Stimulated activated naive CD4-positive, alpha-beta T cell (primary cell): Measurements from ENCODE around the gene LILRB2.
"Not testable (repeated sequence)": the region's sequence is repeated elsewhere in the genome, so short reads cannot be mapped to it uniquely, and the experiment has no call there.

ENCODE experiments used
- DNase-seq, 6 experiments: peaks; one replicate each; lab custom pipeline; 2025; lab: John Stamatoyannopoulos, UW

LILRB2 gene

DNA sequence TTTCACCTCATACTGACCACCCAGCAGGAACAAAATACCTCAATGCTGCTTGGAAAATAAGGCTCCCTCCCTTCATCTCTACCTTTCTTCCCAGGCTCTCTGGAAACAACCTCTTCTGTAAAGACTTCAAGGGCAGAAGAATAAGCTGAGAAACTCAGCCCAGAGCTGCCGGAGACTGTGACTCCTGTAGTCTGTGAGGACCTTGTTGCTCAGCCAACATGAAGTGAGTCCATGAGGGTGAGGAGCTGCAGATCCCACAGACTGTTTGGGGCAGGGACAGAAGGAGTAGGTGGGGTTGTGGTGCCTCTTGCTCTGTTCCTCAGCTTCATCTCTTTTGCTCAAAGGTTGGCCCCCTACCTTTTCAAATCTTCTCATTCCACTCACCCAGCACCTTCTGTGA lies 24.2 kb upstream of the LILRB2 start:
- DNase-seq = no peak

DNA sequence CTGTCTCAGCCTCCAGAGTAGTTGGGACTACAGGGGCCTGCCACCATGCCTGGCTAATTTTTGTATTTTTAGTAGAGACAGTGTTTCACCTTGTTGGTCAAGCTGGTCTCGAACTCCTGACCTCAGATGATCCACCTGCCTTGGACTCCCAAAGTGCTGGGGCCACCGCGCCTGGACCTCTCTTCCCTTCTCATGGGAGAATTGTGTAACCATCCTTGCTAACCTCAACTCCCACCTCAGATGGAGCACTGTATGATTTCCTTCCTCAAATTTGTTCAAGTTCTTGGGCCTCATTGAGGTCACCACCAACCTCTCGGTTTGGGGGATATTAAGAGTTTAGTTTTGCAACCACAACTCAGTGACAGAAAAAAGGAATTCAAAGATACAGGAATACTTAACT lies 21.3 kb upstream of the LILRB2 start:
- DNase-seq = no peak

DNA sequence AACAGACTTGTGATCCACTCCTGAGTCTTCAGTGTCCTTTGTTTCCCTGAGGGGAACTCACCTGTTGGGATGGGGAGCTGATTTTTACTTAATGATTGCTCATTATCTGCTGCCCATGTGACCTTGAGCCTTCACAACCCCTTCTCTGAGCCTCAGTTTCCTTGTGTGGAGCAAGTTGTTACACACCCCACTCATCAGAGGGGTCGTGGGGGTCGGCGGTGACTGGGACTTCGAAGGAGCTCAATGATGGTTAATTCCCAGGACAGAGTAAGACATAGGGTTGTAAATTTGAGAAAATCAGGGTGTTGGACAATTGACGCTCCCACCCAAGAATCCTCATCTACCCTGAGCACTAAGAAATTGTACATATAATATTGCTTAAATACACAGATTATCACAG lies 18.6 kb upstream of the LILRB2 start:
- no peak for DNase-seq

DNA sequence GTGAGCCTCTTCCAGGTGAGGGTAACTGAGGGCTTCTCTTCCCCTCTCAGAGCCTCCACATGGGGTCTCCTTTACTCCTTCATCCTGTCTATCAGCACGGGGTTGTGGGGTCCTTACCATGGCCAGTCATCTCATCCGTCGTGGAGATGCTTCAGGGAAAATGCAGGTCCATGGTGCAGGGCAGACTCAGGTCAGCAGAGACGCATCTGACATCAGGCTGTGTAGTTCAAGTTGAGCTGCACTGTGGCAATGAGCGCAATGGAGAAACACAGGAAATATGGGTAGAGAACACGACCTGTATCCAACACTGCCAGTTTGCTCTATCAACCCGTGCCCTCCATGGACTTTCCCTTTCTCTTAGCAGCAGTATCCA lies 18.2 kb upstream of the LILRB2 start:
- no peak for DNase-seq

DNA sequence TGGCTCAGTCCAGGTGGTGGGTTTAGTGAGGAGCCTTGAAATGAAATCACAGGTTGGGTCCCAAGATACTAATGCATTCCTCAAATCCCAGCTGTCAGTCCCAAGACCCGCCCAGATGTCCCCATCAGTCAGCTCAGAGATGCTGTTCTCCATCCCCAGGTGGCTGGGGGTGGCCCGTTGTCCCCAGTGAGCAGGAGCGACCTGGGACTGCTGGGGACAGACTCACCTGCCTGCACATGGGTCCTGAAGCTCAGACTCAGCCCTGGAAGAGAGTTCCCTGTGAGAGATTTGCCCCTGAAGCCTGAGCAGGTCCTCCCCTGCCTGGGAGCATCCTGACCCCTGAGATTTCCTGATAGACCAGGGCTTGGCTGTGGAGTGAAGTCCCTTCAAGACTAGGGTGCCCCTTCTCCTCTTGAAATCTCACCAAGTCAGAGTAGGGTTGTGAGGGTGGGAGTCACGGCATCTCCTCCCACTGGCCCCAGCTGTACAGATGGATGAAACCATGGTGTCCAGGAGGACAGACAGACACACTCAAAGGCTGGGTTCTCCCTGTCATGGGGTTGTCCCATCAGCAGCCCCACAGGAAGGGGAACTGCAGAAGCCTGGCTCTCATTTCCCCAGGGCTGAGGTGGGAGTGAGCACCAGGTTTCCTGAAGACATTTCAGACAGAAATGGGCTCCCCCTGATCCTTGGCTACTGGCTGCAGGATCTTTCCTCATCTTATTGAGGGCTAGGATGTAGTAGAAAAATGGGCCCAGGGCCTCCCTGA lies 17.6 kb upstream of the LILRB2 start:
- DNase-seq = no peak

DNA sequence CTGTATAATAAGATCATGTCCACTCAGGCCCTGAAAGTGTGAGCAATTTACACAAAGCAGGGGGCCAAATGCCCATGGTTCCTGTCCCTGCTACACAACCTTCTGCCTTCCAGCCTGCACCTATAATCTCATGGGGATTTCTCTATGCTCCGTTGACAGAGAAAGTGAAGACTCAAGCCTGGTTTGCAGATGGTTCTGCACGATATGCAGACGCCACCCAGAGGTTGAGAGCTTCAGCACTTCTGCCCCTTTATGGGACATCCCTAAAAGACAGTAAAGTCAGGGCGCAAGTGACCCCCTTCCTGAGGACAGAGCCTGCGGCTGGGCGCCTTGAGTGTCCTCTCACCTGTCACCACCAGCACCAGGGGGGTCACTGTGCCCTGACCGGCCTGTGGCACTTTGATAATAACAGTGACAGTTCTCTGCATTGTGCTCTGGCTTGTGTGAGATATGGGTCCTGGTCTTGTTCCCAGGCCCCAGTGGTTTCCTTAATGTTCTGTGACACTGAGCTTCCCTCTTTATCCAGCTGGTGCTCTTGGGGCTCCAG lies 16.9 kb upstream of the LILRB2 start:
- DNase-seq = no peak

DNA sequence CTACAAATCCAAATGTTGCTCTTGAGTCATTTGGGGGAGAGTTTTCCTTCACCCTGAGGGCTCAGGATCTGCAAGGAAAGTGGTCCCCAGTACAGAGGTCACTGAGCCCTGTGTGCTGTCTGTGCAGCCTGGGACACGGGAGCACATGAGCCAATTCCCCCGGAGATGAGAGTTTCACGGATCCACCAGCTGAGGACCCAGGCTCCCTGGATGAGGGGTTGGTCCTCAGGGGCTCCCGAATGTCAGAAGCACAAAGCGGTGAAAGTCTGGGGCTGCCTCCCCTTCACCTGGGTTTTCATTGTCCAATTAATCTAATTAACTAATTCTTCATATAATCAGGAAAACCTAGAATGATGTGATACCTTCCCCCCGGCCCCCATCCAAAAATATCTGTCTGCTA lies 13.6 kb upstream of the LILRB2 start:
- DNase-seq = no peak

DNA sequence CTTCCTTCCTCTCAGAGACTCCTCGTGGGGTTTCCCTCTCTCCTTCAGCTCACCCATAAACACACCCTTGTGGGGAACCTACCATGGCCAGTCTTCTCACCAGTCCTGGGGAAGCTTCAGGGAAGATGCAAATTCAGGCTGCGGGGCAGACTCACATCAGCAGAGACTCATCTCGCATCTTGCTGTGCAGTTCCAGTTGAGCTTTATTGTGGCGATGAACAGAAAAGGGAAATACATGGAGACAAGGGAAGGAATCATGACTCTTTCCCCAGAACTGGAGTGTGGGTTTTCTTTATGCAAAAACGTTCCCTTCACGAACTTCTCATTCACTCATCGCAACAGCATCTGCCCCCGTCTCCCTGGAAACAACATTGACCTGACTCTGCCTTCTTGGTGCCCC lies 8.2 kb upstream of the LILRB2 start:
- not testable (repeated sequence) for DNase-seq

DNA sequence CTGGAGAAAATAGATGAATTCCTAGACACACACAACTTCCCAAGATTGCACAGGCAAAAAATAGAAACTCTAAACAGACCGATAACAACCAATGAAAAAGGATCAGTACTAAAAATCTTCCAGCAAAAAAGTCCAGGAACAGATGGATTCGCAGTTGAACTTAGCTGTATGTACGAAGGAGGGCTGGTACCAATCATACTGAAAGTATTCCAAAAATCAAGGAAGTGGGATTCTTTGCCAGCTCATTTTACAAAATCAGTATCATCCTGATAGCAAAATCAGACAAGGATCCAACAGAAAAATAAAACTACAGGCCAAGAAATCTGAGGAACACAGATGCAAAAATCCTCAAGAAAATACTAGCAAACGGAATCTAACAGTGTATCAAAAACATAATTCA lies 6.5 kb upstream of the LILRB2 start:
- DNase-seq = no peak

DNA sequence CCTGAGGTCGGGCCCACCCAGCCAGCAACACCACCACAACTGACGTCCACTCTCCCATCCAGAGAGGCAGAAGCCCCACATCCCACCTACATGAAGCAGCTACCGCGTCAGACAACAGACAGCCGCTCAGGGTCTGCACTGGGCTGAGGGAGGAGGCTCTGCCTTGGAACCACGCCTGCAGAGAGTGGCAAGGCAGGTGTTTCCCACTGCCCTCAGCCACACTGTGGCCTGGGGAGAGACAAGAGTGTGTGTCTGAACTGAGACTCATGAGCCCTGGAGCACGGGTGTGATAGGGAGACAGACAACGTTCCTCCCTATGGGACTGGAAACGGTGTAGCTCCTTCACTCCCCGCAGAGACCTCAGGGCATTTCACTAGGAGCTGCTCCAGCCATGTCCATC lies 5.4 kb upstream of the LILRB2 start:
- not testable (repeated sequence) for DNase-seq

DNA sequence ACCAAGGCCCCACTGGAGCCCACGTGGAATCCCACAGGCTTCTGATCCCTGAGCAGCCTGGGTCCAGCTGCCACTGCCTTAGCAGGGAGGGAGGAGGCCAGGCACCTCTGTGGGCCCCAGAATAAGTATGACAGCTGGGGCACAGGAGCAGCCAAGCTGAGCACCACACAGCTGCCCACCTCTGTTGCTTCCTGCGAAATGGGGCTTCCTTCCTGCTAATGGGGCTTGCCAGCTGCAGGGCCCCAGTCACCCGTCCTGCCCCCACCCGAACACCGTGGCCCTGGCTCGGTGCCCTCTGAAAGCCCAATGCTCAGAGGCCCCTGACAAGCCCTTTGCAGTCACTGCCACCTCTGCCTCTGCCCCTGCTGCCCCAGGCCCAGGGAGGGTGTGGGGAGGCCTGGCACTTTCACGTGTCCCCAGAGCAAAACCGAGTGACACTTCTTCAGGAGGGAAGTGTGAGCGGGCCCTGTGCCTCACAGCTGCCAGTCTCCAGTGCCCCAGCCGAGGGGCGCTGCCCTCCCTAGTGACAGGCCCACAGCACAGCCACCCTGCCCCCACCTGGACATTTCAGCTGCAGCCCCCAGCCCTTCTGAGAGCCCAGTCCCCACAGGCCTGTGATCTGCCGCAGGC lies 4.6 kb upstream of the LILRB2 start:
- DNase-seq = peak in 1 of 6 experiments; percentile 4

DNA sequence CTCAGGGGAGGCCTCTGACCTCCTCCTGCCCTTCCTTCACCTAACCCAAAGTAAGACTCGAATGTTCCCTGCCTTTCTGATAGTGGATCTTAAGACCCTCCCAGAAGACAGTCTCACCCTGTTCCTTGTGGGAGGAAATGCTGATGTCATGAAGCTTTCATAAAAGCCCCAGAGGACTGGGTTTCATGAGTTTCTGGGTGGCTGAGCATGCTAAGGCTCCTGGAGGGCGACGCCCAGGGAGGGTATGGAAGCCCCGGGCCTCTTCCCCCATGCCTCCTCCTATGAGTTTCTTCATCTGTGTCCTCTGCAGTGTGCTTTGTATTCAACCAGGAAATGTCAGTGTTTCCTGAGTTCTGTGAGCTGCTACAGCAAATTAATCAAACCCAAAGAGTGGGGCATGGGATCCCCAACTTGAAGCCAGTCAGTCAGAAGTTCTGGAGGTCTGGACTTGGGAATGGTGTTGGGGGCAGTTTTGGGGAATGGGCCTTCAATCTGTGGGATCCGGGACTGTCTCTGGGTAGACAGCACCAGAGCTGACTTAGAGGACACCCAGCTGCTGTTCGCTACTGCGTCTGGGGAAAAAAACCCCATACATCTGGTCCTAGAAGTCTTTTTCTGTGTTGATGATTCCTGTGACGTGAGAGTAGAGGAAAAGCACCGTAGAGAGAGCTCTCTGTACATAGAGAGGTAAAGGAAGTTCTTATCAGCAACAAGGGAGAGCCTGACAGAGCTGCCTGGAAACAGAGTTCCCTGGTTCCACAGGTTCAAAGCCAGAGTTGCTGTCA lies 2.0 kb upstream of the LILRB2 start:
- no peak for DNase-seq

DNA sequence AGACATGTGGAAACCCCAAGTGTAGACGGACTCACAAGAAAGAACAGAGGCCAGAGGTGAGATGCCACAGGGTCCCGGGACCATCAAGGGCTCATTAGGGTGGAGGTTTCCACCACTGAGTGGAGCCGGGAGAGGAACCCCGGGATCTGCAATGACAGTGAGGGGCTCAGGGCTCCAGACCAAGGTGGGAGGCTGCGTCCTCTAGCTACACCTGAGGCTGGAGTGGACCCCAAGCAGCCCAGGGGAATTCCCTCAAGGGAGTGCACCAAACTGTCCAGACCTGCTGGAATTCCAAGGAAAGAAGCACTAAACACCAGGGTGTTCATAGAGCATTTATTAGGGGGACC lies 792 bp upstream of the LILRB2 start:
- DNase-seq = not testable (repeated sequence)

DNA sequence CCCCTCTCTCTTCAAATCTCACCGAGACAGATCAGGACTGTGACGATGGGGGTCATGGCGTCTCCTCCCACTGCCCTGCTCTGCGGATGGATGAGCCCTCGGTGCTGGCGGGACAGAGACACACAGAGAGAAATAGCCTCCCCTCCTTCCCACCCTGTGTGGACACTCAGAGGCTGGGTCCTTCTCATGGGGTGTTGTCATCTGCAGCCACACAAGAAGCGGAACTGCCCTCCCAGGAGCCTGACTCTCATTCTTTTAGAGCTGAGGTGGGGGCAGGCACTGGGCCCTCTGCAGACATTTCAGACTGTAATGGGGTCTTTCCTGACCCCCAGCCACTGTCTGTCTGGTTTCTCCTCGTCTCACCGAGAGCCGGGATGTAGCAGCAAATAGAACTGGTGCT lies 469 bp downstream of the LILRB2 start:
- DNase-seq = not testable (repeated sequence)

DNA sequence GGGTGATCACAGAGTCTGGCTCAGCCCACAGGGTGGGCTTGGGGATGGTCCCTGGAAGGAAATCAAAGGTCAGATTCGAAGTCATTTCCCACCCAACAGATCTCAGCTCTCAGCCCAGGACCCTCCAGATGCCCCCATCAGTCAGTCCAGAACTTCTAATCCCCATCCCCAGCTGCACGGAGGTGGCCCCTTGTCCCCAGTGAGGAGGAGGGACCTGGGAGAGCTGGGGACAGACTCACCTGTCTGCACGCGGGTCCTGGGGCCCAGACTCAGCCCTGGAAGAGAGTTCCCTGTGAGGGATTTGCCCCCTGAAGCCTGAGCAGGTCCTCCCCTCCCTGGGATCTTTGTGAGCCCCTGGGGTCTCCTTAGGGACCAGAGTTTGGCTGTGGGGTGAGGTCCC lies 885 bp downstream of the LILRB2 start:
- DNase-seq = not testable (repeated sequence)

DNA sequence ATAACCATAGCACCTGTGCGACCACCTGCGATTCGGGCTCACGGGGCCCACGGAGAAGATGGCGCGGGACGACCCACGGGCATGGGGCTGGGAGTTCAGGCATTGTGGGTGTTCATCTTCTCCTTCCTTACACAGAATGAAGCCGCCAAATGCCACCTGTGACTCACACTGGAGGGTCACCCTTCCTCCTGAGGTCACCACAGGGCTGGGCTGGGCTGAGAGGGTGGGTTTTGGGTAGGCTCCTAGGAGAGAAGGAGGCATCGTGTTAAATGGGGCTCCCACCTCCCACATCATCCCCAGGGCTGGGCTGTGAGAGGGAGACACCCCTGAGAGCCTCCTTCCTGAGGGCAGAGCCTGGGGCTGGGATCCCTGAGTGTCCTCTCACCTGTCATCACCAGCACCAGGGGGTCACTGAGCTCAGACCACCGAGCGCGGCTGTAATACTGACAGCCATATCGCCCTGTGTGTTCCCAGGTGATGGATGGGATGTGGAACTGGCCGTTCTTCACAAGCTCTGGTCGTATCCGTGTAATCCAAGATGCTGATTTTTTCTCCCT lies 1.4 kb downstream of the LILRB2 start:
- DNase-seq = no peak

DNA sequence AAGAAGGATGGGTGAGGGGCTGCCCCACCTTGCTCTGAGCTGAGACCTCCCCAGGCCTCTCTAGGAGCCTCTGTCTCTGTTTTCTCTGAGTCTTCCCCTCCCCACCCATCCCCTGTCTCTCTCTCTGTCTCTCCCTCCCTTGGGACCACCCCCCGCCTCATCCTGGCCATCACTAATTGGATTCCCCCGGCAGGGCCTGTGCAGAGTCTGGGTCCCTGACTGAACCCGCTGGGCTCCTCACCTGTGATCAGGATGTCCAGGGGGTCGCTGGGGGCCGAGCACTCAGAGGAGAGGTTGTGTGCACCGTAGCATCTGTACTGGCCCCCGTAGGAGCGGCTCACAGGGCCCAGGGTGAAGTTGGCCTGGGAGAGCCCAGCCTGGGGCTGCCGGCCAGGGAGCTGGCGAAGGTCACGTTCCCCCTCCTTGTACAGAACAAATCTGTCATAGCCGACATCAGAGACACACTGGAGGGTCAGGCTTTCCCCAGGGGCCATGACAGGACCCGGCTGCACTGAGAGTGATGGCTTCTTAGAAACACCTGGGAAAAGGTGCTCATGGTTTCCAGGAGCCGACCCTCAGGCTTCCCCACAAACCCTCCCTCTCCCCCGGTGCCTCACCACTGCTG lies 2.2 kb downstream of the LILRB2 start:
- not testable (repeated sequence) for DNase-seq

DNA sequence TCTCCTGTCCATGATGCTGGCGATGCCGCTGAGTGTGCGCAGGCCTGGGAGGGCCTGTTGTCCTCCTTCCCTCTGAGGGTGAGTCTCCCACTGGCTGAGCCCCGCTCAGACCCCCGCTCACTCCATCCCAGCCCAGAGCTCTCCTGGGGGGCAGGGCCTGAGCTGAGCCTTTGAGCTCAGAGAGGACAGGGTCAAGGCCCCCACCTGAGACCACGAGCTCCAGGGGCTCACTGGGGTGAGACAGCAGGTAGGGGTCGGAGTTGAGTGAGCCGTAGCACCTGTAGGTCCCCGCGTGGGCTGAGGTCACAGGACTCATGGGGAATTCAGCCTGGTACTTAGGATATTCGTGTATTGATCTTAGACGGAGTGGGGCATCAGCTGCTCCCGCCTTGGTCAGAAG lies 2.9 kb downstream of the LILRB2 start:
- DNase-seq = not testable (repeated sequence)

DNA sequence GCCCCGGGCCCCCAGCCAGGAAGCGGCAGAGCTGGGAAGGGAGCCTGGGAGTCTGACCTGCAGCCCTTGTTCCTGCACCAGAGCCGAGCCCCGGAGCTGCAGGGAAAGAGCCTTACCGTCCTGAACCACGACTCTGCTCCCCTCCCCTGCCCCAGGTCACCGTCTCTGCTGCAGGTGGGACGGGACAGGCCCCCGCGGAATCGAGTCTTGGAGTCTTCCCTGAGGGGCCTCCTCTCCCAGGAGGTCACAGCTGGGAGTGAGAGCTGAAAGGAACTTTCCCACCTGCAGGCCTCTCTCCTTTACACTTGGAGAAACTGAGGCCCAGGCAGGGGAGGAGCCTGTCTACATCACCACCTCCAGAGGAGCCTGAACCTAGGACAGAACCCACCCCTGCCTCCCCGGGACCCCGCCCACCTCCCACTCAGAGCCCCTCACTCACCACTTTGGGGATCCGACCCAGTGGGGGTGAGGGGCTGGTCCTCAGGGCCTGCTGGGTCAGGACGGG lies 3.7 kb downstream of the LILRB2 start:
- not testable (repeated sequence) for DNase-seq

DNA sequence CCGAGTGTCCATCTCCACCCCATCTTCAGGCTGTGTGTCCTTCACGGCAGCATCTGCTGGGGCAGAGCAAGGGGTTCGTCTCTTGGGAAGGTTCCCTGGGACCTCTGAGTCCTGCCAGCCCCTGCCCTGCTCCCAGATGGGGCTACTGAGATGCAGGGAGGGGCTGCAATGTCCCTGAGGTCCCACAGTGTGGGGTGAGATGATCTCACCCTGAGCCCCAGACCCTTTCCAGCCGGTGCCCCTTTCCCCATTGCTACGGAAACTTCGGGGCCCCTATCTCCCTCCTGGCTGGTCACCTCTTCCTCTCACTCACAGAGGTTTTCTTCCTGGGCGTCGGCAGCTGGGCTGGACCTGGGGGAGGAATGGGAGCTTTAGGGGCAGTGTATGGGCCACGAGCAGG lies 5.0 kb downstream of the LILRB2 start:
- DNase-seq = no peak

DNA sequence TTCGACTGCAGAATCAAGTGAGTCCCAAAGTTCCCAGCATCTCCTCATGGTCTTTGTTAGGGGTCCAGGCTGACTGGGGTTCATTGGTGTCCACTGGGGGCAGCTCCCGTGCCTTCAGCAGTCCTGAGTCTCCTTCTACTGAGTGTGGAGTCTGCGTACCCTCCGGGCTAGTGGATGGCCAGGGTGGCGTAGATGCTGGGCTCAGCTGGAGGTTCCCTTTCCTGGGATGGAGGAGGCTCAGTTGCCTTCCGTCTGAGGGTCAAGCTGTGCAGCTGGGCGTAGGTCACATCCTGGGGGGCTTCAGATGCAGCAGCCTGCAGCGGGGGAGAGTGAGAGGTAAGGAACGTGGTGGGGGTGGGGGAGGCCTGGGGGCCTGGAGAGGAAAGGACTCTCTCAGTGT lies 6.4 kb downstream of the LILRB2 start:
- DNase-seq = not testable (repeated sequence)

DNA sequence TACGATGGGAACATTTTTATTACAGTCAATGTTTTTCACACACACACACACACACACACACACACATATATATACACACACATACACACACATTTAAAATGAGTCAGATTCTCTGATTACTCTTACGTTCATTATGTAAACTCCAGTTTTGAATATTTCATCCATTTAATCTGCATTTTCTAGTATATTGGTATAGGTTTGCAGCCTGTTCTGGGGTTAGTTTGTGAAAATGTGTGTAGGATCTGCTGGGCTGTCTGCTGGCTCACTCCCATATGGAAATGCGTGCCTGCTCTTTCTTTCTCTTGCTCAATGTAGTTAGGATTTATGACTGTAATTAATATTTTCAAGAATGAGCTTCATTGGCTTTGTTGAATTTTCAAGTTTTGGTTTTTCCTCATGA lies 7.1 kb downstream of the LILRB2 start:
- DNase-seq = no peak
